Measurements from ENCODE around the gene UFSP2.

DNA sequence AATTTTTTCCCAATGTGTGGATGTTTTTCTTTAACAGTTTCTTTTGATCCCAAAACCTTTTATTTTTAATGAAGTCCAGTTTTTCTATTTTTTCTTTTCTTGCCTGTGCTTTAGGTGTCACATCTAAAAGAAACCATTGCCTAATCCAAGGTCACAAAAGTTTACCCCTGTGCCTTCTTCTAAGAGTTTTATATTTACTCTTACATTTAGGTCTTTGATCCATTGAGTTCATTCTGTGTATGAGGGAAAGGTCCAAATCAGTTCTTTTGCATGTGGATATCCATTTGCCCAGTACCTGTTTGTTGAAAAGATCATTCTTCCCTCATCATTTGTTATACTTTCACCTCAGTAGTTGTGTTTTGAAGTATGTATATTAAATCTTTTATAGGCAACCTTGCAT lies 43.0 kb downstream of the UFSP2 start:
- TF ChIP-seq YY1 (IDR thresholded peaks at IDR 0.05; ENCODE audit: insufficient read depth, insufficient read length) (no peak), ZNF274 (IDR thresholded peaks at IDR 0.05; ENCODE audit: low read depth, low read length) (no peak)
